Right atrium auricular region (tissue), 2 donors: ENCODE data around the gene AWAT2. TPM values are rescaled to one million over a fixed set of nuclear protein-coding genes. Genes with fewer than 3 reads are reported as not detected.
"Not testable (repeated sequence)": the region's sequence is repeated elsewhere in the genome, so short reads cannot be mapped to it uniquely, and the experiment has no call there.

ENCODE experiments used
- DNase-seq: peaks from one replicate; pipeline ENCODE4 v3.0.0-alpha.2; 2019; ENCODE audit warnings: low spot score
- H3K27ac ChIP-seq, 2 donors: fragments of 200-600 bp; sonication (generic); 1 replicate in 1 of 2; 2 replicates in 1 of 2; pipeline ENCODE4 v1.5.1; 2016 to 2019
- H3K27me3 ChIP-seq, 2 donors: fragments of 200-600 bp; sonication (generic); one replicate each; pipeline versions ENCODE4 v1.5.1 to v1.6.0; 2017 to 2019
- H3K36me3 ChIP-seq: fragments of 200-600 bp; sonication (generic); one replicate; pipeline ENCODE4 v1.5.1; 2016
- H3K4me1 ChIP-seq, 2 donors: fragments of 200-600 bp; sonication (generic); one replicate each; pipeline versions ENCODE4 v1.5.1 to v1.6.0; 2017 to 2019
- H3K4me3 ChIP-seq, 2 donors: fragments of 200-600 bp; sonication (generic); 1 replicate in 1 of 2; 2 replicates in 1 of 2; pipeline ENCODE4 v1.5.1; 2017 to 2019; ENCODE audit warnings: mild to moderate bottlenecking in 1 of 2, moderate library complexity in 1 of 2
- H3K9me3 ChIP-seq, 2 donors: fragments of 200-600 bp; sonication (generic); one replicate each; pipeline ENCODE4 v1.5.1; 2019
- CTCF ChIP-seq, 2 donors: fragments of 200-600 bp; sonication (generic); IDR thresholded peaks; one replicate each; pipeline ENCODE4 v1.5.1; 2019; ENCODE audit warnings: antibody characterized with exemption in 2 of 2
- total RNA-seq, 2 donors: library from RNA; depleted of rRNA; stranded (reverse); fragments of >200 nt; gene quantifications; one replicate each; pipeline ENCODE4 v1.1.0, GENCODE V29; 2016

AWAT2 gene
- total RNA-seq, 2 donors from 2014 or later: not detected

- no peak for DNase-seq
- no peaks in the 10 kb centered on the region for H3K36me3 ChIP-seq
- TF ChIP-seq CTCF (IDR thresholded peaks at IDR 0.05): no peak
- H3K27me3 ChIP-seq: no peaks in the 10 kb centered on the region
- no peak overlapping the region for H3K4me3 ChIP-seq
- H3K9me3 ChIP-seq: peaks cover 0 to 7% of the 10 kb centered on the region in 2 donors
- no peaks in the 10 kb centered on the region for H3K4me1 ChIP-seq
- H3K27ac ChIP-seq: no peak overlapping the region
Measured at GRCh38 chrX:70009049-70009448, 40.7 kb downstream of the AWAT2 start.

- no peak for DNase-seq
- Histone ChIP-seq H3K9me3 (peaks cover 0 to 7% of the 10 kb centered on the region in 2 donors), H3K4me1 (no peaks in the 10 kb centered on the region), H3K27ac (no peak overlapping the region), H3K36me3 (no peaks in the 10 kb centered on the region), H3K4me3 (no peak overlapping the region), H3K27me3 (no peaks in the 10 kb centered on the region)
- no peak for TF ChIP-seq CTCF (IDR thresholded peaks at IDR 0.05)
Measured at GRCh38 chrX:70007946-70008345, 41.8 kb downstream of the AWAT2 start.

- H3K4me3 ChIP-seq: no peak overlapping the region
- H3K4me1 ChIP-seq: no peaks in the 10 kb centered on the region
- no peaks in the 10 kb centered on the region for H3K36me3 ChIP-seq
- peak overlapping the region; percentile 27 to 74 for H3K27ac ChIP-seq
- no peak for DNase-seq
- H3K27me3 ChIP-seq: no peaks in the 10 kb centered on the region
- peaks cover 0 to 7% of the 10 kb centered on the region in 2 donors for H3K9me3 ChIP-seq
- TF ChIP-seq CTCF (IDR thresholded peaks at IDR 0.05): no peak
Measured at GRCh38 chrX:70001708-70002341, 47.9 kb downstream of the AWAT2 start.

GRCh38 chrX:70001269-70001668 is 48.5 kb downstream of the AWAT2 start:
- Histone ChIP-seq H3K36me3 (no peaks in the 10 kb centered on the region), H3K27me3 (no peaks in the 10 kb centered on the region), H3K9me3 (peaks cover 0 to 3% of the 10 kb centered on the region in 2 donors), H3K27ac (peak overlapping the region; percentile 27 to 74), H3K4me3 (no peak overlapping the region), H3K4me1 (no peaks in the 10 kb centered on the region)
- no peak for TF ChIP-seq CTCF (IDR thresholded peaks at IDR 0.05)
- DNase-seq: no peak

- not testable (repeated sequence) for H3K36me3 ChIP-seq, H3K27me3 ChIP-seq, H3K9me3 ChIP-seq, DNase-seq, H3K27ac ChIP-seq, H3K4me1 ChIP-seq, H3K4me3 ChIP-seq
Measured at GRCh38 chrX:69998299-69998698, 51.4 kb downstream of the AWAT2 start.

- H3K9me3 ChIP-seq: no peaks in the 10 kb centered on the region
- no peak for DNase-seq
- no peak for TF ChIP-seq CTCF (IDR thresholded peaks at IDR 0.05)
- no peak overlapping the region for H3K27ac ChIP-seq
- H3K4me1 ChIP-seq: no peaks in the 10 kb centered on the region
- H3K27me3 ChIP-seq: no peaks in the 10 kb centered on the region
- no peaks in the 10 kb centered on the region for H3K36me3 ChIP-seq
- H3K4me3 ChIP-seq: no peak overlapping the region
Measured at GRCh38 chrX:69996113-69996468, 53.6 kb downstream of the AWAT2 start.
